ENCODE results near the gene DUSP3.

Gene DUSP3

GRCh38 chr17:43734376-43734775 is 44.4 kb downstream of the DUSP3 start:
- no peak for TF ChIP-seq TCF12 (IDR thresholded peaks at IDR 0.05; ENCODE audit: low read depth)

- TF ChIP-seq RAD21 (IDR thresholded peaks at IDR 0.05; ENCODE audit: low read depth) (no peak), CEBPB (IDR thresholded peaks at IDR 0.05) (no peak), CREB1 (IDR thresholded peaks at IDR 0.05; ENCODE audit: low read depth) (no peak), EP300 (IDR thresholded peaks at IDR 0.05; ENCODE audit: borderline replicate concordance) (no peak), REST (IDR thresholded peaks at IDR 0.05; ENCODE audit: low read depth) (no peak), MAX (IDR thresholded peaks at IDR 0.05) (no peak), USF1 (IDR thresholded peaks at IDR 0.05) (no peak), TEAD4 (IDR thresholded peaks at IDR 0.05) (no peak), TCF12 (IDR thresholded peaks at IDR 0.05; ENCODE audit: low read depth) (no peak), EGR1 (IDR thresholded peaks at IDR 0.05) (no peak), FOXM1 (IDR thresholded peaks at IDR 0.05; ENCODE audit: borderline replicate concordance, low read depth) (no peak), TAF1 (IDR thresholded peaks at IDR 0.05; ENCODE audit: low read depth) (no peak), NFIC (IDR thresholded peaks at IDR 0.05) (no peak), YY1 (IDR thresholded peaks at IDR 0.05; ENCODE audit: low read depth) (no peak), ZBTB7A (IDR thresholded peaks at IDR 0.05; ENCODE audit: low read depth) (no peak)
These were observed 44.8 kb downstream of the DUSP3 start for GRCh38 chr17:43733956-43734355.

GRCh38 chr17:43732958-43733357 is 45.8 kb downstream of the DUSP3 start:
- no peak for TF ChIP-seq CREB1 (IDR thresholded peaks at IDR 0.05; ENCODE audit: low read depth)
- no peak for TF ChIP-seq USF1 (IDR thresholded peaks at IDR 0.05)
- TF ChIP-seq YY1 (IDR thresholded peaks at IDR 0.05; ENCODE audit: low read depth) = no peak
- TF ChIP-seq ZBTB7A (IDR thresholded peaks at IDR 0.05; ENCODE audit: low read depth) = no peak
- no peak for TF ChIP-seq MAX (IDR thresholded peaks at IDR 0.05)
- TF ChIP-seq REST (IDR thresholded peaks at IDR 0.05; ENCODE audit: low read depth) = no peak
- no peak for TF ChIP-seq TEAD4 (IDR thresholded peaks at IDR 0.05)
- no peak for TF ChIP-seq FOXM1 (IDR thresholded peaks at IDR 0.05; ENCODE audit: borderline replicate concordance, low read depth)
- TF ChIP-seq RAD21 (IDR thresholded peaks at IDR 0.05; ENCODE audit: low read depth) = no peak
- no peak for TF ChIP-seq TAF1 (IDR thresholded peaks at IDR 0.05; ENCODE audit: low read depth)
- TF ChIP-seq NFIC (IDR thresholded peaks at IDR 0.05) = no peak
- no peak for TF ChIP-seq EP300 (IDR thresholded peaks at IDR 0.05; ENCODE audit: borderline replicate concordance)
- TF ChIP-seq CEBPB (IDR thresholded peaks at IDR 0.05) = no peak

- TF ChIP-seq ZBTB7A (IDR thresholded peaks at IDR 0.05; ENCODE audit: low read depth) (no peak), CREB1 (IDR thresholded peaks at IDR 0.05; ENCODE audit: low read depth) (no peak), FOXM1 (IDR thresholded peaks at IDR 0.05; ENCODE audit: borderline replicate concordance, low read depth) (no peak), TEAD4 (IDR thresholded peaks at IDR 0.05) (no peak), TCF12 (IDR thresholded peaks at IDR 0.05; ENCODE audit: low read depth) (no peak), EP300 (IDR thresholded peaks at IDR 0.05; ENCODE audit: borderline replicate concordance) (no peak), REST (IDR thresholded peaks at IDR 0.05; ENCODE audit: low read depth) (no peak), CEBPB (IDR thresholded peaks at IDR 0.05) (no peak), MAX (IDR thresholded peaks at IDR 0.05) (no peak), YY1 (IDR thresholded peaks at IDR 0.05; ENCODE audit: low read depth) (no peak), EGR1 (IDR thresholded peaks at IDR 0.05) (no peak)
These were observed 50.7 kb downstream of the DUSP3 start for GRCh38 chr17:43728081-43728480.
